ENCODE results near the gene ARHGEF26. TPM values are rescaled to one million over a fixed set of nuclear protein-coding genes. Genes with fewer than 3 reads are reported as not detected.

ARHGEF26 gene
- total and polyA plus RNA-seq, 2 experiments from 2014 or later, result 9.4 to 16.9 TPM

- H4K20me1 ChIP-seq (replicated peaks; ENCODE audit: insufficient read depth), result no peaks in the 10 kb centered on the region; the same call in 1 of the 2 replicates
- no peaks in the 10 kb centered on the region for H3K27me3 ChIP-seq (ENCODE audit: insufficient read depth)
- Mint-ChIP-seq H3K36me3 (ENCODE audit: low read depth) (peaks cover 14% of the 10 kb centered on the region; the same call in 2 of the 3 replicates), H3K27ac (no peak overlapping the region; the same call in 1 of the 2 replicates), H3K4me3 (no peak overlapping the region), H3K4me1 (peaks cover 25% of the 10 kb centered on the region), H3K27me3 (ENCODE audit: insufficient read depth, low read depth, poor library complexity) (peaks cover 2% of the 10 kb centered on the region), H3K9me3 (no peaks in the 10 kb centered on the region)
- peaks cover 12% of the 10 kb centered on the region for H3K4me1 ChIP-seq (ENCODE audit: insufficient read depth)
- no peak overlapping the region for H3K4me3 ChIP-seq
- H3F3A ChIP-seq (replicated peaks; ENCODE audit: low read depth), result no peaks in the 10 kb centered on the region
- no peak for DNase-seq (ENCODE audit: low spot score)
- H2AFZ ChIP-seq, result no peak overlapping the region
- H3K79me2 ChIP-seq (replicated peaks; ENCODE audit: insufficient read depth), result peaks cover 33% of the 10 kb centered on the region
- no peak overlapping the region for H3K27ac ChIP-seq (ENCODE audit: low read depth)
- H3K36me3 ChIP-seq (ENCODE audit: insufficient read depth), result no peaks in the 10 kb centered on the region
- no peak for ATAC-seq
- no peak overlapping the region for H3K4me2 ChIP-seq
- no peaks in the 10 kb centered on the region for H3K9me2 ChIP-seq (ENCODE audit: insufficient read depth)
- TF ChIP-seq ZNF462 (CRISPR knock-in tag; IDR thresholded peaks at IDR 0.05) (no peak), CREB1 (CRISPR knock-in tag; IDR thresholded peaks at IDR 0.05; ENCODE audit: low read depth) (no peak), EZH2phosphoT487 (IDR thresholded peaks at IDR 0.05; ENCODE audit: unreplicated experiment) (no peak), EZH2 (IDR thresholded peaks at IDR 0.05; ENCODE audit: low read depth, unreplicated experiment) (no peak), CTCF (conservative IDR thresholded peaks at IDR 0.05; ENCODE audit: low read depth in 2 of 2) (no peak), ZNF114 (CRISPR knock-in tag; IDR thresholded peaks at IDR 0.05) (no peak), NANOG (IDR thresholded peaks at IDR 0.05; ENCODE audit: borderline replicate concordance) (no peak), ETS1 (IDR thresholded peaks at IDR 0.05) (no peak), REST (IDR thresholded peaks at IDR 0.05; ENCODE audit: unreplicated experiment) (no peak), POLR2AphosphoS5 (IDR thresholded peaks at IDR 0.05; ENCODE audit: low read depth) (no peak), ZNF331 (CRISPR knock-in tag; IDR thresholded peaks at IDR 0.05; ENCODE audit: low read depth) (no peak), STAT1 (IDR thresholded peaks at IDR 0.05; ENCODE audit: unreplicated experiment) (no peak), JUNB (IDR thresholded peaks at IDR 0.05; ENCODE audit: unreplicated experiment) (no peak)
These were observed 11.7 kb downstream of the ARHGEF26 start for GRCh38 chr3:154132777-154133375.

Measured in GM23338 (cell line).